ENCODE measurements around the gene UBAP1.

Gene UBAP1

GRCh38 chr9:34252670-34253459 lies 74.0 kb downstream of the UBAP1 start:
- peak; percentile 82 for TF ChIP-seq CTCF (IDR thresholded peaks at IDR 0.05; ENCODE audit: insufficient read depth, low read length, missing control alignments)
- no peak for DNase-seq (ENCODE audit: low read depth, low spot score)
- ChIA-PET CTCF (interaction anchor here (0.7 to 7.7 kb wide), 49 partner anchors 12 to 327 kb away, joined by 3 to 100 read pairs (median 5); partner anchors contain the start of genes DCAF12 and UBAP1), POLR2A (interaction anchor here (0.7 kb wide), 1 partner anchor 86 kb away, joined by 5 read pairs; no protein-coding TSS in a partner anchor)
- no peak overlapping the region for H3K4me3 ChIP-seq (ENCODE audit: low read depth, low read length)

GRCh38 chr9:34253460-34253837 lies 74.6 kb downstream of the UBAP1 start:
- no peak overlapping the region for H3K4me3 ChIP-seq (ENCODE audit: low read depth, low read length)
- POLR2A ChIA-PET, result interaction anchor here (0.7 to 1.4 kb wide), 4 partner anchors 75 to 205 kb away, joined by 3 to 5 read pairs (median 4); partner anchors contain the start of genes UBAP1 and UBAP2
- DNase-seq (ENCODE audit: low read depth, low spot score), result no peak
- CTCF ChIA-PET, result interaction anchor here (0.6 to 7.7 kb wide), 49 partner anchors 12 to 327 kb away, joined by 3 to 100 read pairs (median 6); partner anchors contain the start of genes DCAF12, UBAP1 and UBAP2
- peak; percentile 57 for TF ChIP-seq CTCF (IDR thresholded peaks at IDR 0.05; ENCODE audit: insufficient read depth, low read length, missing control alignments)

GRCh38 chr9:34254141-34254913 lies 75.5 kb downstream of the UBAP1 start:
- TF ChIP-seq CTCF (IDR thresholded peaks at IDR 0.05; ENCODE audit: insufficient read depth, low read length, missing control alignments), result no peak
- peak; percentile 26 for DNase-seq (ENCODE audit: low read depth, low spot score)
- ChIA-PET POLR2A (interaction anchor here (0.7 to 1.4 kb wide), 5 partner anchors 76 to 206 kb away, joined by 3 to 4 read pairs (median 4); partner anchors contain the start of genes UBAP1 and UBAP2), CTCF (interaction anchor here (0.6 to 7.7 kb wide), 46 partner anchors 8 to 352 kb away, joined by 3 to 100 read pairs (median 6); partner anchors contain the start of genes DCAF12, MYORG, UBAP1 and UBAP2)
- H3K4me3 ChIP-seq (ENCODE audit: low read depth, low read length), result no peak overlapping the region

GRCh38 chr9:34254966-34255825 lies 76.4 kb downstream of the UBAP1 start:
- DNase-seq (ENCODE audit: low read depth, low spot score), result no peak
- no peak overlapping the region for H3K4me3 ChIP-seq (ENCODE audit: low read depth, low read length)
- POLR2A ChIA-PET, result interaction anchor here (0.5 to 1.3 kb wide), 4 partner anchors 32 to 80 kb away, joined by 3 to 5 read pairs (median 4); partner anchors contain the start of gene UBAP1
- TF ChIP-seq CTCF (IDR thresholded peaks at IDR 0.05; ENCODE audit: insufficient read depth, low read length, missing control alignments), result peak; percentile 1
- CTCF ChIA-PET, result interaction anchor here (0.6 to 7.7 kb wide), 19 partner anchors 9 to 351 kb away, joined by 3 to 100 read pairs (median 4); partner anchors contain the start of genes DCAF12 and MYORG

- POLR2A ChIA-PET, result interaction anchor here (0.9 kb wide), 1 partner anchor 74 kb away, joined by 3 read pairs; no protein-coding TSS in a partner anchor
- CTCF ChIA-PET, result interaction anchor here (0.7 to 7.7 kb wide), 10 partner anchors 9 to 336 kb away, joined by 3 to 100 read pairs (median 8); partner anchors contain the start of gene DCAF12
- DNase-seq (ENCODE audit: low read depth, low spot score), result no peak
- no peak overlapping the region for H3K4me3 ChIP-seq (ENCODE audit: low read depth, low read length)
- TF ChIP-seq CTCF (IDR thresholded peaks at IDR 0.05; ENCODE audit: insufficient read depth, low read length, missing control alignments), result peak; percentile 1
Observed at GRCh38 chr9:34256104-34256503, 77.3 kb downstream of the UBAP1 start.

All from AG04449 (cell line).